ENCODE results near the gene PCSK7.

The PCSK7 gene

DNA sequence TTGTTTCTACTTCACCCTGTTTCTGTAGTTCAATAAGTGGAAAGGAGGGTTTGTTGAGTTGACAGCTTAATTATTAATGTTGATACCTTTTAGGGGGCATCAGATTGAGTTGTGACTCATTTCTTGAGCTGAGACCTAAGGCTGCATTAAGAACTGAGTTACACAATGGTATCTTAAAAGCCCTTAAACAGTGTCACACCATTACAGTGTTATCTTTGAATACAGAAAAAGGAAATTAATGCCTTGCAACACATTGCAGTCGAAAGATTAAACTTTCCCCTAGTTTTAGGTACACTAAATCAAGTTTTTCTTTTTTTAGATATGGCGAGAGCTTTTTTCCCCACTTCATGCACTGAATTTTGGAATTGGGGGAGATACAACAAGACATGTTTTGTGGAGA is 71.0 kb downstream of the PCSK7 start:
- no peak for DNase-seq (ENCODE audit: low read depth in 2 of 2)

GRCh38 chr11:117159892-117160291 is 72.0 kb downstream of the PCSK7 start:
- no peak for DNase-seq (ENCODE audit: low read depth in 2 of 2)

DNA sequence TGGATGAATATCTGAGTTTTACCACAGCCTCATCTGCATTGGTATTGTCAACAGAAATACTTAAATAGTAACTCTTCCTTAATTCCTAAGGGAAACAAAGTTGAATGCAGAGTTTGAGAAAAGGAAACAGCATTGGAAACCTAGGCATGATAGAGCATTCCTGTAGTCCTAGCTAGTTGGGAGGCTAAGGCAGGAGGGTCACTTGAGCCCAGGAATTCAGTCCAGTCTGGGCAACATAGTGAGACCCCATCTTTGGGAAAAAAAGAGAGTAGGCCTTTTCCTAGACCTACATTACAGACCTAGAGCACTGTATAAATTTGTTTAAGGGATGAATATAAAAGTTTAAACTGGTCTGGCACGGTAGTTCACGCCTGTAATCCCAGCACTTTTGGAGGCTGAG is 74.4 kb downstream of the PCSK7 start:
- no peak for DNase-seq (ENCODE audit: low read depth in 2 of 2)

- no peak for DNase-seq (ENCODE audit: low read depth in 2 of 2)
Measured at GRCh38 chr11:117154468-117154867, 77.4 kb downstream of the PCSK7 start.

Measured in stimulated activated CD8-positive, alpha-beta memory T cell treated with anti-CD3 and anti-CD28 coated beads, Interleukin-7, amount 100 ng/mL, for 4 hours (primary cell).